Neuronal stem cell (in vitro differentiated cells): Measurements from ENCODE around the gene RAB15.

Source experiments
- DNase-seq: peaks from one replicate; pipeline ENCODE4 v3.0.0-alpha.2; 2013; ENCODE audit warnings: low spot score
- H2AFZ ChIP-seq: one replicate; pipeline ENCODE4 v1.6.1; 2013; ENCODE audit warnings: mild to moderate bottlenecking, low read length, inconsistent platforms
- H2AK5ac ChIP-seq: 2 replicates; pipeline ENCODE4 v1.6.1; 2013; ENCODE audit warnings: low read depth, mild to moderate bottlenecking, inconsistent platforms, low read length, moderate library complexity, mixed read lengths
- H2BK120ac ChIP-seq: 2 replicates; pipeline ENCODE4 v1.6.1; 2013; ENCODE audit warnings: low read depth, mild to moderate bottlenecking, inconsistent platforms, low read length, moderate library complexity, mixed read lengths
- H2BK12ac ChIP-seq: one replicate; pipeline ENCODE4 v1.6.1; 2013; ENCODE audit warnings: low read length, inconsistent platforms
- H2BK15ac ChIP-seq: 2 replicates; pipeline ENCODE4 v1.6.1; 2013; ENCODE audit warnings: mild to moderate bottlenecking, low read length, inconsistent platforms, mixed read lengths
- H2BK5ac ChIP-seq: one replicate; pipeline ENCODE4 v1.6.1; 2013; ENCODE audit warnings: inconsistent platforms, mild to moderate bottlenecking, low read length, moderate library complexity
- H3K14ac ChIP-seq: one replicate; pipeline ENCODE4 v1.6.1; 2013; ENCODE audit warnings: low read length, inconsistent platforms
- H3K18ac ChIP-seq: 2 replicates; pipeline ENCODE4 v1.6.1; 2013; ENCODE audit warnings: low read length, inconsistent platforms
- H3K23ac ChIP-seq: 2 replicates; pipeline ENCODE4 v1.6.1; 2013; ENCODE audit warnings: low read depth, mild to moderate bottlenecking, mixed read lengths, low read length, inconsistent platforms; ENCODE audit not compliant: poor library complexity
- H3K27ac ChIP-seq: replicated peaks from 3 replicates; pipeline ENCODE4 v1.5.1; 2013; ENCODE audit warnings: low read length, inconsistent platforms
- H3K27me3 ChIP-seq, 3 experiments: 2 replicates each; pipeline ENCODE4 v1.6.1; 2013; ENCODE audit warnings: low read length in 3 of 3, mild to moderate bottlenecking in 2 of 3, inconsistent platforms in 1 of 3, low read depth in 1 of 3, mixed read lengths in 1 of 3, moderate library complexity in 1 of 3; ENCODE audit not compliant: control insufficient read depth in 3 of 3, insufficient read depth in 3 of 3
- H3K36me3 ChIP-seq, 2 donors: replicated peaks in 1 of 2; 2 replicates each; pipeline ENCODE4 v1.6.1; 2013; ENCODE audit warnings: low read length in 2 of 2; ENCODE audit not compliant: control insufficient read depth in 2 of 2, insufficient read depth in 2 of 2
- H3K4ac ChIP-seq: 2 replicates; pipeline ENCODE4 v1.6.1; 2013; ENCODE audit warnings: inconsistent platforms, mild to moderate bottlenecking, low read length, moderate library complexity
- H3K4me1 ChIP-seq, 2 donors: 1 replicate in 1 of 2; 2 replicates in 1 of 2; pipeline ENCODE4 v1.6.1; 2013; ENCODE audit warnings: low read length in 2 of 2, low read depth in 1 of 2; ENCODE audit not compliant: control insufficient read depth in 2 of 2, insufficient read depth in 1 of 2
- H3K4me2 ChIP-seq: one replicate; pipeline ENCODE4 v1.6.1; 2013; ENCODE audit warnings: mild to moderate bottlenecking, low read length, inconsistent platforms; ENCODE audit not compliant: insufficient read depth, poor library complexity, severe bottlenecking
- H3K4me3 ChIP-seq, 2 donors: 2 replicates each; pipeline ENCODE4 v1.5.1; 2013; ENCODE audit warnings: low read length in 2 of 2, mild to moderate bottlenecking in 2 of 2, inconsistent platforms in 1 of 2, moderate library complexity in 1 of 2
- H3K79me1 ChIP-seq: one replicate; pipeline ENCODE4 v1.6.1; 2013; ENCODE audit warnings: low read depth, mild to moderate bottlenecking, inconsistent platforms, low read length, moderate library complexity
- H3K9ac ChIP-seq: one replicate; pipeline ENCODE4 v1.6.1; 2013; ENCODE audit warnings: mild to moderate bottlenecking, low read depth, low read length, inconsistent platforms; ENCODE audit not compliant: poor library complexity
- H3K9me3 ChIP-seq, 2 donors: replicated peaks in 1 of 2; 2 replicates each; pipeline versions ENCODE3 to v1.6.1; 2013; ENCODE audit warnings: low read length in 2 of 2, mild to moderate bottlenecking in 2 of 2, inconsistent platforms in 1 of 2, low read depth in 1 of 2, mixed read lengths in 1 of 2, moderate library complexity in 1 of 2; ENCODE audit not compliant: control insufficient read depth in 2 of 2, insufficient read depth in 1 of 2
- H4K8ac ChIP-seq: one replicate; pipeline ENCODE4 v1.6.1; 2013; ENCODE audit warnings: low read depth, mild to moderate bottlenecking, inconsistent platforms, low read length, moderate library complexity
- H4K91ac ChIP-seq: one replicate; pipeline ENCODE4 v1.6.1; 2013; ENCODE audit warnings: low read length, low read depth, mild to moderate bottlenecking, inconsistent platforms; ENCODE audit not compliant: poor library complexity
- WGBS, 2 donors: extraction: QIAGEN DNeasy Blood & Tissue Kit; methylation state at CpG; one replicate each; pipeline ENCODE4 v1.1.7; 2013; ENCODE audit warnings: missing lambda C conversion rate in 2 of 2, mixed read lengths in 1 of 2; ENCODE audit not compliant: insufficient read length in 2 of 2, insufficient replicate concordance in 1 of 2; ENCODE audit errors: extremely low coverage in 2 of 2; 5-methylcytosine and 5-hydroxymethylcytosine counted together

RAB15 gene

GRCh38 chr14:64948612-64949210, 23.4 kb downstream of the RAB15 start:
- no peak for DNase-seq
- no peak overlapping the region for H3K27ac ChIP-seq
- H2BK5ac ChIP-seq, result no peak overlapping the region
- H3K4ac ChIP-seq, result no peak overlapping the region
- H3K36me3 ChIP-seq, result peaks cover 2 to 71% of the 10 kb centered on the region in 2 donors
- H2BK15ac ChIP-seq, result no peak overlapping the region
- no peak overlapping the region for H2BK120ac ChIP-seq
- H3K4me3 ChIP-seq, result no peak overlapping the region
- H3K4me2 ChIP-seq, result no peak overlapping the region
- H3K27me3 ChIP-seq, result no peaks in the 10 kb centered on the region
- H2AK5ac ChIP-seq, result no peak overlapping the region
- no peaks in the 10 kb centered on the region for H3K79me1 ChIP-seq
- H3K4me1 ChIP-seq, result no peaks in the 10 kb centered on the region
- no peak overlapping the region for H3K23ac ChIP-seq
- no peak overlapping the region for H3K9ac ChIP-seq
- H4K8ac ChIP-seq, result no peak overlapping the region
- WGBS, 2 donors, result no CpG with 5 or more reads among the region's 8 CpGs
- H3K9me3 ChIP-seq, result no peaks in the 10 kb centered on the region
- no peak overlapping the region for H4K91ac ChIP-seq
- H2AFZ ChIP-seq, result no peak overlapping the region
- H2BK12ac ChIP-seq, result no peak overlapping the region
- no peak overlapping the region for H3K18ac ChIP-seq
- H3K14ac ChIP-seq, result no peak overlapping the region

DNA sequence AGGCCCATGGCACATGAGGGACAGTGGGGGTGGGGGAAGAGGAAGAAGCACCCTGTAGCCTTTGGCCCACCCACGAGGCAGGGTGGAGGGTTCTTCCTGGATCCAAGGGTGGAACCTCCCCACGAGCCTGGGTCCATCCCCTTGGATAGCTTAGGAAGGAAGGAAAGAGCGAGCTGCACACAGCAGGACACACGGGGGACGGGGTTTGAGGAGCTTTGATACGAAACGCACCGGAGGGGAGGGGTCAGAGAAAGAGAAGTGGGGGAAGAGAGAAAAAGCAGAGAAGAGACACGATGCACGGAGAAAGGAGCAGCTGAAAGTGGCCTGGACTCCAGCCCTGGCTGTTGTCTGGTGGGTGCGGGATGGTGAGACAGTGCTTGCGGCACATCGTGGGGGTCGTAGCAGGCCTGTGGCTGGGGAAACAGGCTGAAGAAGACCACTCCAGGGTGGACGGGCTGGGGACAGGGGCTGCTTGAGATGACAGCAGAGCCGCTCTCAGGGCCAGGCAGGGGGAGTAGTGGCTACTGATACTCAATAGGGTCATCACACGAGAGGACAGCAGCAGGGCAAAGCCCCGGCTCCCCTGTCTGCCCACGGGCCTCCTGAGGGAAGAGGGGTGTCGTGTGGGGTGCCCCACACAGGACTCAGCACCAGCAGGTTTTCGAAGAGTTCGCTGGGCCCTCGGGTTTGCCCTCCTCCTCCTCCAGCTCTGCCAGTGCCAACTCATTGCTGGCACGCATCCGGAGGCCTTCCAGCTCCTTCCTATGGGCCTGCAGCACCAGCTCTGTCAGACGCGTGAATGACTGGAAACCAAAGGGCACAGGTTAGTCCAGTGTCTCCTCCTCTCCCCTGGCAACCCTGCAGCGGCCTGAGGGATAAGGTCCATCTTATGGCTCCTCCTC, 24.2 kb downstream of the RAB15 start:
- peaks cover 2 to 73% of the 10 kb centered on the region in 2 donors for H3K36me3 ChIP-seq
- H2BK120ac ChIP-seq, result no peak overlapping the region
- no peak overlapping the region for H3K18ac ChIP-seq
- no peak overlapping the region for H2AK5ac ChIP-seq
- no peak overlapping the region for H4K91ac ChIP-seq
- no peak for DNase-seq
- no peaks in the 10 kb centered on the region for H3K4me1 ChIP-seq
- no CpG with 5 or more reads among the region's 28 CpGs for WGBS, 2 donors
- no peak overlapping the region for H3K4me2 ChIP-seq
- H3K9ac ChIP-seq, result no peak overlapping the region
- no peak overlapping the region for H3K4me3 ChIP-seq
- H2BK12ac ChIP-seq, result no peak overlapping the region
- no peak overlapping the region for H3K27ac ChIP-seq
- H2BK15ac ChIP-seq, result no peak overlapping the region
- H3K9me3 ChIP-seq, result no peaks in the 10 kb centered on the region
- H3K14ac ChIP-seq, result peak overlapping the region; percentile 44
- no peak overlapping the region for H2BK5ac ChIP-seq
- H2AFZ ChIP-seq, result no peak overlapping the region
- no peak overlapping the region for H4K8ac ChIP-seq
- peak overlapping the region; percentile 13 for H3K23ac ChIP-seq
- no peaks in the 10 kb centered on the region for H3K27me3 ChIP-seq
- no peaks in the 10 kb centered on the region for H3K79me1 ChIP-seq
- H3K4ac ChIP-seq, result no peak overlapping the region

GRCh38 chr14:64946310-64947045, 25.7 kb downstream of the RAB15 start:
- no peak overlapping the region for H3K4ac ChIP-seq
- no peak overlapping the region for H2AFZ ChIP-seq
- H3K4me3 ChIP-seq, result no peak overlapping the region
- H2BK12ac ChIP-seq, result no peak overlapping the region
- no peaks in the 10 kb centered on the region for H3K9me3 ChIP-seq
- no peak for DNase-seq
- H3K27me3 ChIP-seq, result no peaks in the 10 kb centered on the region
- H3K4me2 ChIP-seq, result no peak overlapping the region
- no peak overlapping the region for H2BK15ac ChIP-seq
- H3K4me1 ChIP-seq, result no peaks in the 10 kb centered on the region
- no CpG with 5 or more reads among the region's 6 CpGs for WGBS, 2 donors
- no peak overlapping the region for H4K8ac ChIP-seq
- peaks cover 2 to 72% of the 10 kb centered on the region in 2 donors for H3K36me3 ChIP-seq
- no peak overlapping the region for H2AK5ac ChIP-seq
- no peak overlapping the region for H3K9ac ChIP-seq
- no peak overlapping the region for H3K27ac ChIP-seq
- no peak overlapping the region for H2BK120ac ChIP-seq
- H4K91ac ChIP-seq, result no peak overlapping the region
- H3K18ac ChIP-seq, result no peak overlapping the region
- H2BK5ac ChIP-seq, result no peak overlapping the region
- H3K14ac ChIP-seq, result no peak overlapping the region
- H3K23ac ChIP-seq, result no peak overlapping the region
- H3K79me1 ChIP-seq, result no peaks in the 10 kb centered on the region
